Neural progenitor cell (in vitro differentiated cells): ENCODE data around the gene LRR1. TPM values are rescaled to one million over a fixed set of nuclear protein-coding genes. Genes with fewer than 3 reads are reported as not detected.
A peak's percentile ranks its signal among the peaks of the same experiment; 100 is the strongest.

ENCODE experiments used
- DNase-seq: peaks from one replicate; pipeline ENCODE4 v3.0.0-alpha.2; 2016; ENCODE audit warnings: low spot score
- H2AFZ ChIP-seq: fragments of 200-600 bp; sonication (generic); replicated peaks from 2 replicates; pipeline ENCODE4 v1.6.1; 2016; ENCODE audit warnings: antibody characterized with exemption
- H3F3A ChIP-seq: fragments of 200-600 bp; sonication (generic); 2 replicates; pipeline ENCODE4 v1.6.1; 2016; ENCODE audit warnings: antibody characterized with exemption, low read depth
- H3K27ac ChIP-seq: fragments of 200-600 bp; sonication (generic); 2 replicates; pipeline ENCODE4 v1.5.1; 2016; ENCODE audit warnings: mild to moderate bottlenecking
- H3K27me3 ChIP-seq: fragments of 200-600 bp; sonication (generic); 2 replicates; pipeline ENCODE4 v1.6.1; 2016; ENCODE audit warnings: mild to moderate bottlenecking, moderate library complexity
- H3K36me3 ChIP-seq: fragments of 200-600 bp; sonication (generic); 2 replicates; pipeline ENCODE4 v1.5.1; 2016
- H3K4me1 ChIP-seq: fragments of 200-600 bp; sonication (generic); 2 replicates; pipeline ENCODE4 v1.6.1; 2016; ENCODE audit warnings: mixed run types
- H3K4me2 ChIP-seq: fragments of 200-600 bp; sonication (generic); 2 replicates; pipeline ENCODE4 v1.6.1; 2016
- H3K4me3 ChIP-seq: fragments of 200-600 bp; sonication (generic); 2 replicates; pipeline ENCODE4 v1.5.1; 2016
- H3K79me2 ChIP-seq: fragments of 200-600 bp; sonication (generic); 2 replicates; pipeline ENCODE4 v1.6.1; 2016; ENCODE audit warnings: low read depth
- H3K9ac ChIP-seq: fragments of 200-600 bp; sonication (generic); 2 replicates; pipeline ENCODE4 v1.6.1; 2016
- H3K9me3 ChIP-seq: fragments of 200-600 bp; sonication (generic); 2 replicates; pipeline ENCODE4 v1.5.1; 2016; ENCODE audit warnings: low read depth
- H4K20me1 ChIP-seq: fragments of 200-600 bp; sonication (generic); 2 replicates; pipeline ENCODE4 v1.6.1; 2016; ENCODE audit warnings: low read depth
- H3K27ac Mint-ChIP-seq: 3 replicates; pipeline ENCODE4 v1.8.0; 2021; ENCODE audit warnings: mixed read lengths
- H3K27me3 Mint-ChIP-seq: 2 replicates; pipeline ENCODE4 v1.8.0; 2022; ENCODE audit warnings: low read depth, mild to moderate bottlenecking, inconsistent platforms, moderate library complexity, mixed read lengths; ENCODE audit not compliant: insufficient read depth
- H3K36me3 Mint-ChIP-seq: 3 replicates; pipeline ENCODE4 v1.8.0; 2021; ENCODE audit warnings: mixed read lengths
- H3K4me1 Mint-ChIP-seq: 3 replicates; pipeline ENCODE4 v1.8.0; 2021; ENCODE audit warnings: mixed read lengths
- H3K4me3 Mint-ChIP-seq: 3 replicates; pipeline ENCODE4 v1.8.0; 2021; ENCODE audit warnings: mild to moderate bottlenecking, moderate library complexity, mixed read lengths
- H3K9me3 Mint-ChIP-seq: 3 replicates; pipeline ENCODE4 v1.8.0; 2020; ENCODE audit warnings: mixed read lengths
- CTCF ChIP-seq: fragments of 200-600 bp; sonication (generic); IDR thresholded peaks from 2 replicates; pipeline ENCODE4 v1.5.1; 2017; ENCODE audit warnings: antibody characterized with exemption, mild to moderate bottlenecking
- EZH2 ChIP-seq: fragments of 200-600 bp; sonication (generic); IDR thresholded peaks from 2 replicates; pipeline ENCODE4 v1.6.1; 2017; ENCODE audit warnings: antibody characterized with exemption, mild to moderate bottlenecking, moderate library complexity
- EZH2phosphoT487 ChIP-seq: fragments of 200-600 bp; sonication (generic); IDR thresholded peaks from 2 replicates; pipeline ENCODE4 v1.6.1; 2017; ENCODE audit warnings: antibody characterized with exemption
- total RNA-seq: library from RNA; depleted of rRNA; stranded (reverse); fragments of >200 nt; gene quantifications from 2 replicates; pipeline ENCODE4 v1.2.3, GENCODE V29; 2015; ENCODE audit warnings: low replicate concordance

Gene LRR1
- 25.1 and 35.2 TPM in 2 replicates for total RNA-seq

GRCh38 chr14:49598485-49599300 is at the start of gene LRR1:
Gene LRR1 (plus strand): TSS chr14:49598940. CDS start chr14:49599021, 81 bp downstream.
- H3K27me3 ChIP-seq, result no peaks in the 10 kb centered on the region
- no peaks in the 10 kb centered on the region for H4K20me1 ChIP-seq
- Mint-ChIP-seq H3K27ac (peak within 1 kb of the TSS; percentile 98), H3K36me3 (peaks cover 2% of the 10 kb centered on the region), H3K9me3 (no peaks in the 10 kb centered on the region), H3K27me3 (no peaks in the 10 kb centered on the region), H3K4me3 (peak within 1 kb of the TSS; percentile 97), H3K4me1 (peaks cover 22% of the 10 kb centered on the region)
- peak within 1 kb of the TSS; percentile 86 for H3K4me2 ChIP-seq
- H3K9me3 ChIP-seq, result no peaks in the 10 kb centered on the region
- H3K4me3 ChIP-seq, result peak within 1 kb of the TSS; percentile 86
- H3K9ac ChIP-seq, result peak within 1 kb of the TSS; percentile 71
- H3F3A ChIP-seq, result peaks cover 28% of the 10 kb centered on the region
- no peaks in the 10 kb centered on the region for H3K36me3 ChIP-seq
- no peaks in the 10 kb centered on the region for H3K4me1 ChIP-seq
- H3K27ac ChIP-seq, result peak within 1 kb of the TSS; percentile 79
- DNase-seq, result peak; percentile 86
- H2AFZ ChIP-seq, result peak within 1 kb of the TSS; percentile 97
- H3K79me2 ChIP-seq, result peaks cover 34% of the 10 kb centered on the region
- TF ChIP-seq EZH2 (peak; percentile 42), EZH2phosphoT487 (no peak), CTCF (peak; percentile 15)

GRCh38 chr14:49549446-49549845 is 49.3 kb upstream of the LRR1 start:
- no peak overlapping the region for H3K4me3 ChIP-seq
- no peaks in the 10 kb centered on the region for H3K36me3 Mint-ChIP-seq

GRCh38 chr14:49549881-49550280 is 48.9 kb upstream of the LRR1 start:
- Mint-ChIP-seq H3K4me1 (peaks cover 28% of the 10 kb centered on the region), H3K27me3 (no peaks in the 10 kb centered on the region), H3K4me3 (no peak overlapping the region), H3K36me3 (no peaks in the 10 kb centered on the region), H3K9me3 (no peaks in the 10 kb centered on the region), H3K27ac (peak overlapping the region; percentile 71)
- Histone ChIP-seq H3K9ac (no peak overlapping the region), H3K4me3 (no peak overlapping the region), H3K9me3 (no peaks in the 10 kb centered on the region), H4K20me1 (no peaks in the 10 kb centered on the region), H3K27me3 (no peaks in the 10 kb centered on the region), H3K36me3 (no peaks in the 10 kb centered on the region), H2AFZ (peak overlapping the region; percentile 6), H3K4me1 (peaks cover 25% of the 10 kb centered on the region), H3K4me2 (peak overlapping the region; percentile 42), H3F3A (peaks cover 7% of the 10 kb centered on the region), H3K27ac (no peak overlapping the region), H3K79me2 (no peaks in the 10 kb centered on the region)
- DNase-seq, result peak; percentile 73
- TF ChIP-seq CTCF, result no peak
- TF ChIP-seq EZH2, result no peak
- TF ChIP-seq EZH2phosphoT487, result no peak

More at GRCh38 chr14:49549446-49549845, 49.3 kb upstream of the LRR1 start:
- no peak for DNase-seq
- Histone ChIP-seq H3K27me3 (no peaks in the 10 kb centered on the region), H3K36me3 (no peaks in the 10 kb centered on the region), H3F3A (peaks cover 7% of the 10 kb centered on the region), H3K4me2 (peak overlapping the region; percentile 42), H2AFZ (peak overlapping the region; percentile 6), H3K9me3 (no peaks in the 10 kb centered on the region), H3K27ac (no peak overlapping the region), H3K79me2 (no peaks in the 10 kb centered on the region), H3K9ac (no peak overlapping the region), H4K20me1 (no peaks in the 10 kb centered on the region), H3K4me1 (peaks cover 25% of the 10 kb centered on the region)
- Mint-ChIP-seq H3K4me3 (no peak overlapping the region), H3K27ac (no peak overlapping the region), H3K4me1 (peaks cover 28% of the 10 kb centered on the region), H3K27me3 (no peaks in the 10 kb centered on the region), H3K9me3 (no peaks in the 10 kb centered on the region)
- TF ChIP-seq CTCF (no peak), EZH2phosphoT487 (no peak), EZH2 (no peak)
